ENCODE results near the gene COASY.
"Not testable (repeated sequence)": the region's sequence is repeated elsewhere in the genome, so short reads cannot be mapped to it uniquely, and the experiment has no call there.

Gene COASY

DNA sequence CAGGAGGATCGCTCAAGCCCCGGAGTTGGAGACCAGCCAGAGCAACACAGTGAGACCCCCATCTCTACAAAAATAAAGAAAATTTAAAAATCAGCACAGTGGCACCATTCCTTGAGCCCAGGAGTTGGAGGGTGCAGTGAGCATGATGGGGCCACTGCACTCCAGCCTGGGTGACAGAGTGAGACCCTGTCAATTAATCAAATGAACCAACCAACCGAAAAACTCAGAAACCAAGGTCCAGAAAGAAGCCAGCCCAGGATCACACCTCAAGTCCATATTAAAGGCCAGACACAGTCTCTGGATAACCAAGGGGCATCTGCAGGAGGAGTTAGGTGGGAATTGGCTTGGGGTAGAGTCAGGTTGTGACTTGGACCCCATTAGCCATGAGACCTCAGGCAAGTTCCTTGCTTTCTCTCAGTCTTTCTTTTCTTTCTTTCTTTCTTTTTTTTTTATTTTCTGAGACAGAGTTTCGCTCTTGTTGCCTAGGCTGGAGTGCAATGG is 6.8 kb upstream of the COASY start:
- Histone ChIP-seq H3K4me1 (ENCODE audit: control insufficient read depth, insufficient read depth, low read length) (peaks cover 17% of the 10 kb centered on the region), H3K9me3 (ENCODE audit: control insufficient read depth, low read length) (no peaks in the 10 kb centered on the region), H3K9ac (ENCODE audit: low read length) (peak overlapping the region; percentile 90), H3K4me3 (ENCODE audit: low read length) (peak overlapping the region; percentile 88), H3K36me3 (ENCODE audit: control insufficient read depth, insufficient read depth, low read length, severe bottlenecking) (no peaks in the 10 kb centered on the region), H3K27me3 (replicated peaks; ENCODE audit: control insufficient read depth, insufficient read depth, low read length) (no peaks in the 10 kb centered on the region)
- no peak for DNase-seq (ENCODE audit: low read depth)

DNA sequence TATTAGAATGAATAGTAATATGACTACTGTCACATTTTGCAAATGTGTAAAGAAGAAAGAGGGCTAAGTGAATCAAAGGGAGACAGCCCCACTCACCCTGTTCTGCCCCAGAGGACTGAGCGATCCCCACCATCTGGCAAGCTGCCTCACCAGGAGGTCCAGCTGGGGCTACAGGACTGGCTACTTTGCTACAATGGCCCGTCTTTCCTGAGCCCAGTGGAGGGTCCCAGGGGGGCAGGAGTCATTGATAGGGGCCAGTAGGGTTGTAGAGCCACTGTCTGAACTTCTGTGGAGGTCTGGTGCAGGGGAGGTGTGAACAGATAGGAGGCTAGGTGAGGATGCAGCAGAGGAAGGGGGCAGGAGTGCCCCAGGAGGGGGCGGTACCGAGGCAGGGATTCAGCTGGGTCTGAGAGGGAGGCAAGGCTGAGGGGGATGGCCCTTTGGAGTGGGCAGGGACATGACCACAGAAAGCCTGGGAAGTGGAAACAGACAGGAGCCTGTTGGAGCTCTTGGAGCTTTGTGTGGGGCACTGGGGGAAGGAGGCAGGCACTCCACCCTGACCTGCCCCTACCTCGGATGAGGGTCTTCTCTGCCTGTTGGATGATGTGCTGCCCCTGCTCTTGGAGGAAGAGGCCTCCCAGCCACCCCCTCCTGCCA is 5.9 kb upstream of the COASY start:
- not testable (repeated sequence) for H3K4me3 ChIP-seq (ENCODE audit: low read length); H3K27me3 ChIP-seq (replicated peaks; ENCODE audit: control insufficient read depth, insufficient read depth, low read length); H3K9me3 ChIP-seq (ENCODE audit: control insufficient read depth, low read length); H3K36me3 ChIP-seq (ENCODE audit: control insufficient read depth, insufficient read depth, low read length, severe bottlenecking); H3K9ac ChIP-seq (ENCODE audit: low read length); DNase-seq (ENCODE audit: low read depth)
- H3K4me1 ChIP-seq (ENCODE audit: control insufficient read depth, insufficient read depth, low read length) = peaks cover 23% of the 10 kb centered on the region

DNA sequence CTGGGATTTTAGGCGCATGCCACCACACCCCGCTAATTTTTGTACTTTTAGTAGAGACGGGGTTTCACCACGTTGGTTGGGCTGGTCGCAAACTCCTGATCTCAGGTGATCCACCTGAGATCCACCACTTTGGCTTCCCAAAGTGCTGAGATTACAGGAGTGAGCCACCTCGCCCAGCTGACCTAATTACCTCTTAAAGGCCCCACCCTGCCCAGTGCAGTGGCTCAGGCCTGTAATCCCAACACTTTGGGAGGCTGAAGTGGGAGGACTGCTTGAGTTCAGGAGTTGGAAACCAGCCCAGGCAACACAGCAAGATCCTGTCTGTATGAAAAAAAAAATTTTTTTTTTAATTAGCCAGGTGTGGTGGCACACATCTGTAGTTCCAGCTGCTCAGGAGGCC is 2.9 kb upstream of the COASY start:
- H3K4me3 ChIP-seq (ENCODE audit: low read length) = no peak overlapping the region
- no peak for DNase-seq (ENCODE audit: low read depth)
- peaks cover 31% of the 10 kb centered on the region for H3K4me1 ChIP-seq (ENCODE audit: control insufficient read depth, insufficient read depth, low read length)
- H3K27me3 ChIP-seq (replicated peaks; ENCODE audit: control insufficient read depth, insufficient read depth, low read length) = no peaks in the 10 kb centered on the region
- no peaks in the 10 kb centered on the region for H3K36me3 ChIP-seq (ENCODE audit: control insufficient read depth, insufficient read depth, low read length, severe bottlenecking)
- H3K9me3 ChIP-seq (ENCODE audit: control insufficient read depth, low read length) = no peaks in the 10 kb centered on the region
- no peak overlapping the region for H3K9ac ChIP-seq (ENCODE audit: low read length)

DNA sequence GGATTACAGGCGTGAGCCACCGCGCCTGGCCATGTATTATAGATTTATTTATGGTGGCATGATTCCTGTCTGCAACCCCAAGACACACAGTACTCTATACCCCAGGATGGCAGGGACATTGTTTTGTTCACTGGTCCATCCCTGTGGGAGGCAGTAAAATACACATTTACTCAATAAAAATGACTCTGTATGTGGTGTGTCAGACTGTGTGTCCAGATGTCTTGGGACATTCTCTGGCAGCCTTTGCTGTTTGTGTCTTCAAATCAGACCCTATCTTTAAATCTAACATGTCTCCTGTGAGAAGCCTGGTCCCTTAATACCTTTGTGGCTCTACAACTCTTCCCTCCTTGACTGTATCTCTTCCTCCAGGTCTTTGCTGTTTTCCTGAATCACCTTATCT is 1.7 kb upstream of the COASY start:
- peaks cover 12% of the 10 kb centered on the region for H3K36me3 ChIP-seq (ENCODE audit: control insufficient read depth, insufficient read depth, low read length, severe bottlenecking)
- no peaks in the 10 kb centered on the region for H3K9me3 ChIP-seq (ENCODE audit: control insufficient read depth, low read length)
- no peaks in the 10 kb centered on the region for H3K27me3 ChIP-seq (replicated peaks; ENCODE audit: control insufficient read depth, insufficient read depth, low read length)
- no peak for DNase-seq (ENCODE audit: low read depth)
- no peak overlapping the region for H3K4me3 ChIP-seq (ENCODE audit: low read length)
- peak overlapping the region; percentile 27 for H3K9ac ChIP-seq (ENCODE audit: low read length)
- peaks cover 29% of the 10 kb centered on the region for H3K4me1 ChIP-seq (ENCODE audit: control insufficient read depth, insufficient read depth, low read length)

DNA sequence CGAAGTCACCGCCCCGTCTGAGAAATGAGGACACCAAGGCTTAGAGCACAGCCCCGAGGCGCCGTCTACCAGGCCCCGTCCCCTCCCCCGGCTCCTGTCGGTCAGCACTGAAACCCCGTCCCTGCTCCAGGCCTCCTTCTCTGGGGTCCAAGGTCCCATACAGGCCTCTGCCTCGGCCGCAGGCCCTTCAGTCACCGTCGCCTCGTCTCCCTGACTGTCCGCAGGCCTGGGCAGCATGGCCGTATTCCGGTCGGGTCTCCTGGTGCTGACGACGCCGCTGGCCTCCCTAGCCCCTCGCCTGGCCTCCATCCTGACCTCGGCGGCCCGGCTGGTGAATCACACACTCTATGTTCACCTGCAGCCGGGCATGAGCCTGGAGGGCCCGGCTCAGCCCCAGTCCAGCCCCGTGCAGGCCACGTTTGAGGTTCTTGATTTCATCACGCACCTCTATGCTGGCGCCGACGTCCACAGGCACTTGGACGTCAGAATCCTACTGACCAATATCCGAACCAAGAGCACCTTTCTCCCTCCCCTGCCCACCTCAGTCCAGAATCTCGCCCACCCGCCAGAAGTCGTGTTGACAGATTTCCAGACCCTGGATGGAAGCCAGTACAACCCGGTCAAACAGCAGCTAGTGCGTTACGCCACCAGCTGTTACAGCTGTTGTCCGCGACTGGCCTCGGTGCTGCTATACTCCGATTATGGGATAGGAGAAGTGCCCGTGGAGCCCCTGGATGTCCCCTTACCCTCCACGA is 617 bp downstream of the COASY start:
- H3K36me3 ChIP-seq (ENCODE audit: control insufficient read depth, insufficient read depth, low read length, severe bottlenecking) = peaks cover 24% of the 10 kb centered on the region
- peak overlapping the region; percentile 90 for H3K4me3 ChIP-seq (ENCODE audit: low read length)
- DNase-seq (ENCODE audit: low read depth) = peak; percentile 56
- peaks cover 37% of the 10 kb centered on the region for H3K4me1 ChIP-seq (ENCODE audit: control insufficient read depth, insufficient read depth, low read length)
- H3K9me3 ChIP-seq (ENCODE audit: control insufficient read depth, low read length) = no peaks in the 10 kb centered on the region
- H3K9ac ChIP-seq (ENCODE audit: low read length) = peak overlapping the region; percentile 95
- no peaks in the 10 kb centered on the region for H3K27me3 ChIP-seq (replicated peaks; ENCODE audit: control insufficient read depth, insufficient read depth, low read length)

DNA sequence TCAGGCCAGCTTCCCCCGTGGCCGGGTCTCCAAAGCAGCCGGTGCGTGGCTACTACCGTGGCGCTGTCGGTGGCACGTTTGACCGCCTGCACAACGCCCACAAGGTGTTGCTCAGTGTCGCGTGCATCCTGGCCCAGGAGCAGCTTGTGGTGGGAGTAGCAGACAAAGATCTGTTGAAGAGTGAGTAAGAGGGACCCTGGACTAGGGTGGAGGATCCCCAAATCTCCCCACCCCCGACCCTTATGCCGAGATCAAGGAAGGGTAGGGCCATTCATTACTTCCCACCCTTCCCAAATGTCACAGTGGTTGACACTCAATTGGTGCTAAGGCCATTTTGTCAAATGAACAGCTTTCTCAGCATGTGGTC is 1.2 kb downstream of the COASY start:
- peak overlapping the region; percentile 95 for H3K9ac ChIP-seq (ENCODE audit: low read length)
- H3K4me1 ChIP-seq (ENCODE audit: control insufficient read depth, insufficient read depth, low read length) = peaks cover 37% of the 10 kb centered on the region
- H3K9me3 ChIP-seq (ENCODE audit: control insufficient read depth, low read length) = no peaks in the 10 kb centered on the region
- peak overlapping the region; percentile 90 for H3K4me3 ChIP-seq (ENCODE audit: low read length)
- no peak for DNase-seq (ENCODE audit: low read depth)
- peaks cover 24% of the 10 kb centered on the region for H3K36me3 ChIP-seq (ENCODE audit: control insufficient read depth, insufficient read depth, low read length, severe bottlenecking)
- no peaks in the 10 kb centered on the region for H3K27me3 ChIP-seq (replicated peaks; ENCODE audit: control insufficient read depth, insufficient read depth, low read length)

DNA sequence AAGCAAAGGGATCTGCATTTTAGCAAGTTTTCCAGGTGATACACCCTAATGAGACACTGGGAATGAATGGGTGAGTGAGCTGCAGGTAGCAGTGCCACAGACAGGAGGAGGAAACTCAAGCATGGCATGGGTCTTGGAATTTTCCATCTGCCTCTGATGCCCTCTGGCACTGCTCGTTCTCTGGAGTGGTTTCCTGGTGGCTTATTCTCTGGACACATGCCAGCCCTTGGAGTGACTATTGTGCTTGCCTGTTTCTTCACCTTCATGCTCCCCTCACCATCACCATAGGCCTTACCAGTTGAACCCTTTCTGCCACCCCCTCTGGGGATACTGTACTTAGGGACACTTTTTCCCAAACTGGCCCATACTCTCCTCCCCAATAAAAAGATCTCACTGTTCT is 1.6 kb downstream of the COASY start:
- peak overlapping the region; percentile 95 for H3K9ac ChIP-seq (ENCODE audit: low read length)
- no peaks in the 10 kb centered on the region for H3K27me3 ChIP-seq (replicated peaks; ENCODE audit: control insufficient read depth, insufficient read depth, low read length)
- H3K36me3 ChIP-seq (ENCODE audit: control insufficient read depth, insufficient read depth, low read length, severe bottlenecking) = peaks cover 27% of the 10 kb centered on the region
- H3K9me3 ChIP-seq (ENCODE audit: control insufficient read depth, low read length) = no peaks in the 10 kb centered on the region
- DNase-seq (ENCODE audit: low read depth) = no peak
- H3K4me1 ChIP-seq (ENCODE audit: control insufficient read depth, insufficient read depth, low read length) = peaks cover 40% of the 10 kb centered on the region
- H3K4me3 ChIP-seq (ENCODE audit: low read length) = peak overlapping the region; percentile 90

DNA sequence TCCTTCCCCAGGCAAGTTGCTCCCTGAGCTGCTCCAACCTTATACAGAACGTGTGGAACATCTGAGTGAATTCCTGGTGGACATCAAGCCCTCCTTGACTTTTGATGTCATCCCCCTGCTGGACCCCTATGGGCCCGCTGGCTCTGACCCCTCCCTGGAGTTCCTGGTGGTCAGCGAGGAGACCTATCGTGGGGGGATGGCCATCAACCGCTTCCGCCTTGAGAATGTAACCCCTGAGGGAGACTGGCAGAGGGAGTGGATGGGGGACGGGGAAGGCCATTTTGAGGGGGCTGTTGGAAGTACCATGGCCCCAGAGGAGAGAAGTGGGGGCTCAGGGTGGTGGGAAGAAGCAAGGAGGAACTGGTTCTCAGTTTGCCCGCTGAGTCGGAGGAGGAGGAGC is 2.0 kb downstream of the COASY start:
- Histone ChIP-seq H3K4me1 (ENCODE audit: control insufficient read depth, insufficient read depth, low read length) (peaks cover 44% of the 10 kb centered on the region), H3K27me3 (replicated peaks; ENCODE audit: control insufficient read depth, insufficient read depth, low read length) (no peaks in the 10 kb centered on the region), H3K9ac (ENCODE audit: low read length) (peak overlapping the region; percentile 95), H3K36me3 (ENCODE audit: control insufficient read depth, insufficient read depth, low read length, severe bottlenecking) (peaks cover 31% of the 10 kb centered on the region), H3K4me3 (ENCODE audit: low read length) (peak overlapping the region; percentile 90), H3K9me3 (ENCODE audit: control insufficient read depth, low read length) (no peaks in the 10 kb centered on the region)
- no peak for DNase-seq (ENCODE audit: low read depth)

DNA sequence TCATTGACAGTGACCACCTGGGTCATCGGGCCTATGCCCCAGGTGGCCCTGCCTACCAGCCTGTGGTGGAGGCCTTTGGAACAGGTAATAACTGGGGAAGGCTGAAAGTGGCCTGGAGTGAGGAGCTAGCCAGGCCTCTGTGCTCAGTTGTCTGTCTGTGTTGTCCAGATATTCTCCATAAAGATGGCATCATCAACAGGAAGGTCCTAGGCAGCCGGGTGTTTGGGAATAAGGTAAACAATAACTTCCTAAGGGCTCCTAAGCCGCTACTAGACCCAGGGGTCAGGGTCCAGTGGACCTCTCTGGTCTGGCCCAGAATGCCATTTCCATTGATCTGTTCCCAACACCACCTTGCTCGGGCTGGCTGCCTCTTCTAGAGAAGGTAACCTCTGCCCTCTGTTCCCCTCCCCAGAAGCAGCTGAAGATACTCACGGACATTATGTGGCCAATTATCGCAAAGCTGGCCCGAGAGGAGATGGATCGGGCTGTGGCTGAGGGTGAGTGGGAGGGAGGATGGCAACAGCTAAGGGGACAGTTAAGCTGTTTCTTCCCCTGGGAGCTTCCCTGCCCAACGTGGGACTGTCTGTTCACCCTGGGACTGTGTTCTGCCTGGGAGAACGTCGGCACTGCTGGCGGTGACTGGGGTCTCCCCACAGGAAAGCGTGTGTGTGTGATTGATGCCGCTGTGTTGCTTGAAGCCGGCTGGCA is 3.0 kb downstream of the COASY start:
- no peak for DNase-seq (ENCODE audit: low read depth)
- peak overlapping the region; percentile 95 for H3K9ac ChIP-seq (ENCODE audit: low read length)
- H3K27me3 ChIP-seq (replicated peaks; ENCODE audit: control insufficient read depth, insufficient read depth, low read length) = no peaks in the 10 kb centered on the region
- H3K4me1 ChIP-seq (ENCODE audit: control insufficient read depth, insufficient read depth, low read length) = peaks cover 52% of the 10 kb centered on the region
- H3K9me3 ChIP-seq (ENCODE audit: control insufficient read depth, low read length) = no peaks in the 10 kb centered on the region
- H3K4me3 ChIP-seq (ENCODE audit: low read length) = no peak overlapping the region
- peaks cover 41% of the 10 kb centered on the region for H3K36me3 ChIP-seq (ENCODE audit: control insufficient read depth, insufficient read depth, low read length, severe bottlenecking)

DNA sequence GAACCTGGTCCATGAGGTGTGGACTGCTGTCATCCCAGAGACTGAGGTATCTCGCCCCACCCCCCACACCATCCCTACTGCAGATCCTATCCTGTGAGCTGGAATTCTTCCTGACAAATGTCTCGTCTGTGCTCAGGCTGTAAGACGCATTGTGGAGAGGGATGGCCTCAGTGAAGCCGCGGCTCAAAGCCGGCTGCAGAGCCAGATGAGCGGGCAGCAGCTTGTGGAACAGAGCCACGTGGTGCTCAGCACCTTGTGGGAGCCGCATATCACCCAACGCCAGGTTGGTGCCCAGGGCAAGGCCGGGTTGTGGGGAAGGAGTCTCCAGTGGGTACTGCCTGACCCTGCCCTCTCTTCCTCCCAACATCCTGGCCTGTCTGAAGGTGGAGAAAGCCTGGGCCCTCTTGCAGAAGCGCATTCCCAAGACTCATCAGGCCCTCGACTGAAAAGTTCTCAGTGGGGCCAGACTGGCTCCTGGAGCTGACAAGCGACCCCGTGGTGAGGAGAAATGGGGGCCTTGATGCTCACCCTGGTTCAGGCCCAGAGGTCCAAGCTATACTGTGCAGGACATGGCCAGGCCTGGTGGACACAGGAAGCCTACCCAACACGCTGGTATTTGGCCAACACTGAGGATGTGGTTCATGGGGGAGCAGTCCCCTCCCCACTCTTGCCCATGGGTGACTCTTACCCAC is 3.7 kb downstream of the COASY start:
- no peaks in the 10 kb centered on the region for H3K9me3 ChIP-seq (ENCODE audit: control insufficient read depth, low read length)
- H3K36me3 ChIP-seq (ENCODE audit: control insufficient read depth, insufficient read depth, low read length, severe bottlenecking) = peaks cover 46% of the 10 kb centered on the region
- peak overlapping the region; percentile 97 for H3K9ac ChIP-seq (ENCODE audit: low read length)
- H3K27me3 ChIP-seq (replicated peaks; ENCODE audit: control insufficient read depth, insufficient read depth, low read length) = no peaks in the 10 kb centered on the region
- DNase-seq (ENCODE audit: low read depth) = no peak
- H3K4me1 ChIP-seq (ENCODE audit: control insufficient read depth, insufficient read depth, low read length) = peaks cover 46% of the 10 kb centered on the region
- H3K4me3 ChIP-seq (ENCODE audit: low read length) = no peak overlapping the region

Data from adipocyte (in vitro differentiated cells).